ENCODE results near the gene CANT1. TPM values are rescaled to one million over a fixed set of nuclear protein-coding genes. Genes with fewer than 3 reads are reported as not detected.

CANT1 gene
- total and polyA plus RNA-seq, 3 donors from 2014 or later, result 60.6 to 80.5 (median 64.1) TPM

DNA sequence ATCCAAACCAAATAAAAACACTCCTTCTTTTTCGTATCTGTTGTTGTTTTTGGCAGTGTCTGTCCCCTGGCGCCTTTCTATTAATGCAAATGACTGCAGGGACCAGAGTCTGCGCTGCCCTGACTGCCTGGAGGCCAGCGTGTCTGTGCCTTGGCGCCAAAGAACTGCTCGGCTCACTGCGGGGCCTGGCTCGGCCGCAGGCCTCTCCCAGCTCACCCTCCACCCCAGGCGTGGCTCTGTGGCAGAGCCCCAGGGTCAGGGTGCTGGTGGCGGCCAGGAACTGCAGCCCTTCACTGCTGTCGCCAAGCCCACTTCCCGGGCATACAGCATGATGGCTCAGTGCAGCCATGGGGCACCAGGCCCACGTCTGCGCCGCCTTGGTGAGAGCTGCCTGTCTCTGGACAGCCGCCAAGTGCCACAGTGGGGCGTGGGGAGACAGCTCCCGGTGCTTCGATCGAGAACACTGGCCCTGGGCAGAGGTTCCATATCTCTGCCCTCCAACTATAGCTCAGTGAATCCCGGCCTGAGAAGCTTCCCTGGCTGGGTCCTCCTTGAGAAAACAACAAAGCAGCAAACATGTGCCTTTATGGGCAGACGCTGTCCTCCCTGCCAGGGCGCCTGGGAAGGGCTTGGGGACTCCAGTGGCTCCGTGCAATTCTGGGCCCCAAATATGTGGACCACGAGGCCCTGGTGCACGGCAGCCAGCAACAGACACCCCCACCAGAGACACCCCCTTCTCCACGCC is 11.1 kb downstream of the CANT1 start:
- no peak overlapping the region for H3K4me3 ChIP-seq
- H3K27ac ChIP-seq, result peak overlapping the region; percentile 56 to 63
- peak; percentile 55 for DNase-seq
- TF ChIP-seq, protein P1, sequence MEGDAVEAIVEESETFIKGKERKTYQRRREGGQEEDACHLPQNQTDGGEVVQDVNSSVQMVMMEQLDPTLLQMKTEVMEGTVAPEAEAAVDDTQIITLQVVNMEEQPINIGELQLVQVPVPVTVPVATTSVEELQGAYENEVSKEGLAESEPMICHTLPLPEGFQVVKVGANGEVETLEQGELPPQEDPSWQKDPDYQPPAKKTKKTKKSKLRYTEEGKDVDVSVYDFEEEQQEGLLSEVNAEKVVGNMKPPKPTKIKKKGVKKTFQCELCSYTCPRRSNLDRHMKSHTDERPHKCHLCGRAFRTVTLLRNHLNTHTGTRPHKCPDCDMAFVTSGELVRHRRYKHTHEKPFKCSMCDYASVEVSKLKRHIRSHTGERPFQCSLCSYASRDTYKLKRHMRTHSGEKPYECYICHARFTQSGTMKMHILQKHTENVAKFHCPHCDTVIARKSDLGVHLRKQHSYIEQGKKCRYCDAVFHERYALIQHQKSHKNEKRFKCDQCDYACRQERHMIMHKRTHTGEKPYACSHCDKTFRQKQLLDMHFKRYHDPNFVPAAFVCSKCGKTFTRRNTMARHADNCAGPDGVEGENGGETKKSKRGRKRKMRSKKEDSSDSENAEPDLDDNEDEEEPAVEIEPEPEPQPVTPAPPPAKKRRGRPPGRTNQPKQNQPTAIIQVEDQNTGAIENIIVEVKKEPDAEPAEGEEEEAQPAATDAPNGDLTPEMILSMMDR (IDR thresholded peaks at IDR 0.05), result no peak
- no peak for TF ChIP-seq POLR2A (IDR thresholded peaks at IDR 0.05)
- H3K4me1 ChIP-seq, result peaks cover 37% of the 10 kb centered on the region
- intact Hi-C loops (cut with DNase I; ENCODE audit: low total_unique reads), result no loop called here
- H3K36me3 ChIP-seq (ENCODE audit: low read depth, missing control alignments), result no peaks in the 10 kb centered on the region
- no peaks in the 10 kb centered on the region for H3K9me3 ChIP-seq
- H3K27me3 ChIP-seq, result no peaks in the 10 kb centered on the region
- WGBS, 2 donors, result 46 to 54% methylated on average over 14 to 27 of the region's 28 CpGs

DNA sequence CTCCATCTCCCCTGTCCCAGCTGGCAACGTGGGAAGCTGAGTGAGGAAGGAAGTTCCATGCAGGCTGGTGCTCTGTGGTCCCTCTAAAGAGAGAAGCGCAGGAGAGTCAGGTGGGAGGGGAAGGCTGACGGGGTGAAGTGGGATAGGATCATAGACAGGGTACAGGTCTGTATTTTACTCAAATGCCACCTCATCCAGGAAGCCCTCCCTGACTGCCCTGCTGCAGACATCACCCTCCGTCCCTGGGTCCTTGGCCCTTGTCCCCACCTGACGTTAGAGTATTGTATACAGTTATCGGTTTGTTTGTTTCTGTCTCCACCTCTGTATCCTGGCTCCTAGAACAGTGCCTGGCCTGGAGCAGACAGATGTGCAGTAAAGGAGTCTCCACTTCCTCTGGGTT is 11.7 kb downstream of the CANT1 start:
- Histone ChIP-seq H3K36me3 (ENCODE audit: low read depth, missing control alignments) (no peaks in the 10 kb centered on the region), H3K27ac (no peak overlapping the region)
- intact Hi-C loops (cut with DNase I; ENCODE audit: low total_unique reads), result no loop called here

DNA sequence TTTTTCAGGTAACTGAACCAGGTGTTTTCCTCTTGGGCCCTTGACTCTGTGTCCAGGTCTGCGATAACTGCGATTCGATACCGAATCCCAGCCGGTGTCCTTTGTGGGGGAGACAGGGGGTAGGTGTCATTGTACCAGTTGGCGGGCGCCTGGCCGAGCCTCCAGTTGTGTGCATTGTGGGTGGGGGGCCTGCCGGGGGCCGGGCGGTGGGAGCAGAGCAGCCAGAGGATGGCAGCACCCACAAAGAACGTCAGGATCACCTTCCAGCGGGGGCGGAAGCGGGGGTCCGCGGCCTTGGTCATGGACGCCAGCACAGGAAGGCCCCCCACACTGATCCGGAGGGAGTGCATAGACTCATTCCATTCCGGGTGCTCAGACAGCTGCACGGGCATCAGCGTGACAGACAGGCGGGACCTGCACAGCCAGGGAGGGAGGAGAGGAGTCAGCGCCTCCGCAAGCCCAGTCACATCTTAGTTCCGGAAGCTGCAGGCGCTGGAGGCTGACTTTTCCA is 12.3 kb downstream of the CANT1 start:
- Histone ChIP-seq H3K27me3 (no peaks in the 10 kb centered on the region), H3K9me3 (no peaks in the 10 kb centered on the region), H3K36me3 (ENCODE audit: low read depth, missing control alignments) (no peaks in the 10 kb centered on the region), H3K27ac (no peak overlapping the region), H3K4me1 (peaks cover 44% of the 10 kb centered on the region), H3K4me3 (no peak overlapping the region)
- DNase-seq, result peak; percentile 26
- intact Hi-C loops (cut with DNase I; ENCODE audit: low total_unique reads), result no loop called here
- WGBS, 2 donors, result 84 to 93% methylated on average over 18 to 27 of the region's 27 CpGs
- TF ChIP-seq, protein P1 (IDR thresholded peaks at IDR 0.05), result no peak
- TF ChIP-seq POLR2A (IDR thresholded peaks at IDR 0.05), result no peak

More for the DNA sequence above, 11.7 kb downstream of the CANT1 start:
- no peaks in the 10 kb centered on the region for H3K27me3 ChIP-seq
- no peaks in the 10 kb centered on the region for H3K9me3 ChIP-seq
- 69 to 74% methylated on average over 6 of the region's 6 CpGs for WGBS, 2 donors
- no peak overlapping the region for H3K4me3 ChIP-seq
- DNase-seq, result no peak
- TF ChIP-seq, protein P1 (IDR thresholded peaks at IDR 0.05), result no peak
- TF ChIP-seq POLR2A (IDR thresholded peaks at IDR 0.05), result no peak
- H3K4me1 ChIP-seq, result peaks cover 38% of the 10 kb centered on the region

DNA sequence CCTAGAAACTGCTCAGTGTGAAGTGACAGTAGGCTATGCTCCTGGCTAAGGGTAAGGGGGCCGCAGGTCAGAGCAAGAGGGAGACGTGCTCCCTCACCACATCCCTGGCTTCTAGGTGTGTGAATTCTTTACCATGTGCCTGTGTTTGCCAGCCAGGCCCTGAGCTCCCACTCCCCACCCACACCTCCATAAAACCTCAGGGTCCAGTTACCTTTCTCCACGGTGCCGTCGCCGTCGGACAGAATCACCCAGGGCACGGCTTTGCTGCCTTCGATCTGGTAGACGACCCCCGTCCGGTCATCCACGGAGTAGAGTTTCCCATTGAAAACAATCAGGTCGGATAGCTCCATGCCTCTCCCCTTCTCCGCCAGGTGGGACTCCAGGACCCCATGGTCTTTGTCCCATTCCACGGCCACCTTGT is 12.8 kb downstream of the CANT1 start:
- no peak for TF ChIP-seq POLR2A (IDR thresholded peaks at IDR 0.05)
- TF ChIP-seq, protein P1 (IDR thresholded peaks at IDR 0.05), result no peak
- Histone ChIP-seq H3K4me1 (peaks cover 49% of the 10 kb centered on the region), H3K36me3 (ENCODE audit: low read depth, missing control alignments) (no peaks in the 10 kb centered on the region), H3K4me3 (no peak overlapping the region), H3K27ac (peak overlapping the region in 1 of 2 donors; percentile 45), H3K9me3 (no peaks in the 10 kb centered on the region), H3K27me3 (no peaks in the 10 kb centered on the region)
- WGBS, 2 donors, result 85 to 88% methylated on average over 16 of the region's 16 CpGs
- intact Hi-C loops (cut with DNase I; ENCODE audit: low total_unique reads), result no loop called here
- peak; percentile 11 for DNase-seq
